SK-N-SH (cell line): ENCODE results near the gene RTF2. TPM values are rescaled to one million over a fixed set of nuclear protein-coding genes. Genes with fewer than 3 reads are reported as not detected.

Experiments used
- CTCF ChIA-PET: fragments of 300-600, 350-600 bp; formaldehyde crosslinking; extraction: SDS; loops from one replicate; lab custom pipeline; 2021; lab: Yijun Ruan, JAX
- POLR2A ChIA-PET: fragments of 350-600 bp; sonication (Branson Sonifier 250); formaldehyde crosslinking; extraction: SDS; loops from one replicate; lab custom pipeline; 2020; ENCODE audit warnings: antibody characterized with exemption, inconsistent platforms; lab: Yijun Ruan, JAX
- DNase-seq: peaks from one replicate; pipeline ENCODE4 v3.0.0; 2012
- H2AFZ ChIP-seq: fragments of 200-600 bp; sonication (generic); 2 replicates; pipeline ENCODE4 v1.8.1; 2016; ENCODE audit warnings: antibody characterized with exemption, mild to moderate bottlenecking, low read depth
- H3F3A ChIP-seq: fragments of 200-600 bp; sonication (generic); replicated peaks from 2 replicates; pipeline ENCODE3; 2016; ENCODE audit warnings: antibody characterized with exemption, mild to moderate bottlenecking; ENCODE audit not compliant: insufficient read depth
- H3K27ac ChIP-seq, 2 experiments: fragments of 200-500 bp in 1 of 2; fragments of 200-600 bp in 1 of 2; sonication (Bioruptor generic) in 1 of 2; sonication (generic), shearing (Covaris generic) in 1 of 2; 2 replicates each; pipeline versions ENCODE4 v1.5.1 to v1.6.1; 2014 to 2016; ENCODE audit warnings: low read depth in 2 of 2, inconsistent platforms in 1 of 2, low read length in 1 of 2, mild to moderate bottlenecking in 1 of 2, mixed read lengths in 1 of 2
- H3K27me3 ChIP-seq: fragments of 200-600 bp; sonication (generic), shearing (Covaris generic); 2 replicates; pipeline ENCODE4 v1.6.1; 2016; ENCODE audit warnings: mixed run types; ENCODE audit not compliant: insufficient read depth
- H3K36me3 ChIP-seq, 2 experiments: fragments of 200-500 bp in 1 of 2; fragments of 200-600 bp in 1 of 2; sonication (Bioruptor generic) in 1 of 2; sonication (generic) in 1 of 2; replicated peaks in 1 of 2; 2 replicates each; pipeline versions ENCODE3 to v1.5.1; 2014 to 2016; ENCODE audit warnings: low read length in 1 of 2, mild to moderate bottlenecking in 1 of 2; ENCODE audit not compliant: insufficient read depth in 2 of 2, control insufficient read depth in 1 of 2
- H3K4me1 ChIP-seq, 2 experiments: fragments of 200-500 bp in 1 of 2; fragments of 200-600 bp in 1 of 2; sonication (Bioruptor generic) in 1 of 2; sonication (generic), shearing (Covaris generic) in 1 of 2; 2 replicates each; pipeline versions ENCODE4 v1.5.1 to v1.6.1; 2014 to 2016; ENCODE audit warnings: low read depth in 1 of 2, low read length in 1 of 2, mixed run types in 1 of 2; ENCODE audit not compliant: insufficient read depth in 2 of 2, control insufficient read depth in 1 of 2
- H3K4me2 ChIP-seq: fragments of 200-600 bp; sonication (generic), shearing (Covaris generic); 2 replicates; pipeline ENCODE4 v1.6.1; 2017; ENCODE audit warnings: mixed run types
- H3K4me3 ChIP-seq, 2 experiments: fragments of 200-500 bp in 1 of 2; fragments of 200-600 bp in 1 of 2; sonication (Bioruptor generic) in 1 of 2; sonication (generic), shearing (Covaris generic) in 1 of 2; 2 replicates each; pipeline versions ENCODE4 v1.5.1 to v1.8.1; 2014 to 2016; ENCODE audit warnings: low read depth in 2 of 2, inconsistent platforms in 1 of 2, low read length in 1 of 2, mild to moderate bottlenecking in 1 of 2, mixed read lengths in 1 of 2, moderate library complexity in 1 of 2
- H3K79me2 ChIP-seq: fragments of 200-600 bp; sonication (generic); 2 replicates; pipeline ENCODE4 v1.8.1; 2017; ENCODE audit warnings: mild to moderate bottlenecking; ENCODE audit not compliant: insufficient read depth
- H3K9ac ChIP-seq: fragments of 200-600 bp; sonication (generic); 2 replicates; pipeline ENCODE4 v1.6.1; 2017; ENCODE audit warnings: mixed run types
- H3K9me2 ChIP-seq: fragments of 200-600 bp; sonication (generic); 2 replicates; pipeline ENCODE4 v1.6.1; 2017; ENCODE audit warnings: mixed run types
- H3K9me3 ChIP-seq: fragments of 200-600 bp; sonication (generic); 2 replicates; pipeline ENCODE4 v1.6.1; 2017; ENCODE audit warnings: mixed run types, mild to moderate bottlenecking, moderate library complexity
- H4K20me1 ChIP-seq: fragments of 200-600 bp; sonication (generic); 2 replicates; pipeline ENCODE4 v1.6.1; 2017; ENCODE audit warnings: mild to moderate bottlenecking, mixed run types; ENCODE audit not compliant: insufficient read depth
- CHD2 ChIP-seq: fragments of 150-350 bp; IDR thresholded peaks from 2 replicates; pipeline ENCODE4 v1.6.1; 2018; ENCODE audit warnings: low read length; ENCODE audit not compliant: partially characterized antibody
- ELF1 ChIP-seq: IDR thresholded peaks from 2 replicates; pipeline ENCODE4 v1.4.0; 2012
- FOSL2 ChIP-seq: IDR thresholded peaks from 2 replicates; pipeline ENCODE4 v1.4.0; 2012; ENCODE audit warnings: low read depth, mild to moderate bottlenecking, moderate library complexity, borderline replicate concordance
- GABPA ChIP-seq: IDR thresholded peaks from 2 replicates; pipeline ENCODE4 v1.4.0; 2012; ENCODE audit warnings: low read depth, mild to moderate bottlenecking
- GATA2 ChIP-seq: sonication (generic); formaldehyde crosslinking; IDR thresholded peaks from 2 replicates; pipeline ENCODE4 v1.5.0; 2020; ENCODE audit warnings: mild to moderate bottlenecking, missing genetic modification reagents
- JUND ChIP-seq: IDR thresholded peaks from 2 replicates; pipeline ENCODE4 v1.4.0; 2012
- MEF2A ChIP-seq: IDR thresholded peaks from 2 replicates; pipeline ENCODE4 v1.4.0; 2012; ENCODE audit warnings: low read depth, borderline replicate concordance
- NFIC ChIP-seq: IDR thresholded peaks from 2 replicates; pipeline ENCODE4 v1.4.0; 2012; ENCODE audit warnings: borderline replicate concordance
- NRF1 ChIP-seq: IDR thresholded peaks from 2 replicates; pipeline ENCODE4 v1.6.1; 2012; ENCODE audit warnings: low read depth, mild to moderate bottlenecking, low read length
- POLR2AphosphoS5 ChIP-seq: IDR thresholded peaks from 2 replicates; pipeline ENCODE4 v1.6.1; 2012; ENCODE audit warnings: low read depth, low read length
- RFX5 ChIP-seq: IDR thresholded peaks from 2 replicates; pipeline ENCODE4 v1.6.1; 2012; ENCODE audit warnings: mild to moderate bottlenecking, improper control_type of control experiment, low read length
- SIN3A ChIP-seq: IDR thresholded peaks from 2 replicates; pipeline ENCODE4 v1.6.1; 2012; ENCODE audit warnings: low read depth, mild to moderate bottlenecking, low read length, moderate library complexity, borderline replicate concordance
- SMC3 ChIP-seq: IDR thresholded peaks from 2 replicates; pipeline ENCODE4 v1.6.1; 2012; ENCODE audit warnings: low read depth, low read length, improper control_type of control experiment
- TAF1 ChIP-seq: IDR thresholded peaks from 2 replicates; pipeline ENCODE4 v1.6.1; 2012; ENCODE audit warnings: low read depth, mild to moderate bottlenecking, low read length, moderate library complexity, borderline replicate concordance
- TCF12 ChIP-seq: IDR thresholded peaks from 2 replicates; pipeline ENCODE4 v1.4.0; 2012
- WGBS: methylation state at CpG from one replicate; pipeline ENCODE4 v1.1.6; 2017; ENCODE audit warnings: low lambda C conversion rate; 5-methylcytosine and 5-hydroxymethylcytosine counted together
- polyA plus RNA-seq, 3 experiments: library from polyadenylated mRNA; depleted of rRNA; stranded (reverse); fragments of >200 nt; gene quantifications; 2 replicates each; pipeline ENCODE4 v1.2.3, GENCODE V29; 2012
- TF ChIP-seq, protein P1 (sequence below): IDR thresholded peaks from 2 replicates; pipeline ENCODE4 v1.4.0; 2012; ENCODE audit warnings: low read depth, borderline replicate concordance
- TF ChIP-seq, protein P2 (sequence below): IDR thresholded peaks from 2 replicates; pipeline ENCODE4 v1.4.0; 2012; ENCODE audit warnings: low read depth, borderline replicate concordance
- TF ChIP-seq, protein P3 (sequence below): IDR thresholded peaks from 2 replicates; pipeline ENCODE4 v1.4.0; 2012; ENCODE audit warnings: low read depth
- TF ChIP-seq, protein P4 (sequence below): fragments of 150-350 bp; IDR thresholded peaks from 2 replicates; pipeline ENCODE4 v1.6.1; 2017; ENCODE audit warnings: antibody characterized with exemption, low read length, low read depth, borderline replicate concordance

RTF2 gene
- polyA plus RNA-seq, 1 of the 3 experiments (the other 2 are of a cell fraction) = 78.2 TPM

DNA sequence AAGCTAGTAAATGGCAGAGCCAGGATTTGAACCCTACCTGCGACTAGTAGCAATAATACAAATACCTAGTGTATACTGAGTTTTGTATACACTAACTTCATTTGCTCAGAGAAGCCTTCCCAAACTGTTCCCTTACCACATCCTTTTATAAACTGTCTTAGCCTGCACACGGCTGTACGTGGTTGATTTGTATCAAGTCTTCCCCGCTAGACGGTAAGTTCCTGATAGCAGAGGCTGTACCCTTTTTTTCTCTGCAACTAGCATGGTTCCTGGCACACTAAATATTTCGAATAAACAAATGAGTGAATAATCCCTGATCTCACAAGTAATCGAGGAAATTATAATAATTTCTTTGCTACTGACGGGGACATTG, 636 bp downstream of the RTF2 start:
- ChIA-PET CTCF (no interaction called here), POLR2A (no interaction called here)
- H2AFZ ChIP-seq = peak overlapping the region; percentile 75
- peaks cover 14 to 18% of the 10 kb centered on the region in 2 experiments for H3K36me3 ChIP-seq
- peak overlapping the region; percentile 82 for H3K4me2 ChIP-seq
- no peaks in the 10 kb centered on the region for H3F3A ChIP-seq
- H3K27me3 ChIP-seq = no peaks in the 10 kb centered on the region
- no peaks in the 10 kb centered on the region for H4K20me1 ChIP-seq
- peak overlapping the region; percentile 83 for H3K9ac ChIP-seq
- DNase-seq = no peak
- TF ChIP-seq, protein P1, sequence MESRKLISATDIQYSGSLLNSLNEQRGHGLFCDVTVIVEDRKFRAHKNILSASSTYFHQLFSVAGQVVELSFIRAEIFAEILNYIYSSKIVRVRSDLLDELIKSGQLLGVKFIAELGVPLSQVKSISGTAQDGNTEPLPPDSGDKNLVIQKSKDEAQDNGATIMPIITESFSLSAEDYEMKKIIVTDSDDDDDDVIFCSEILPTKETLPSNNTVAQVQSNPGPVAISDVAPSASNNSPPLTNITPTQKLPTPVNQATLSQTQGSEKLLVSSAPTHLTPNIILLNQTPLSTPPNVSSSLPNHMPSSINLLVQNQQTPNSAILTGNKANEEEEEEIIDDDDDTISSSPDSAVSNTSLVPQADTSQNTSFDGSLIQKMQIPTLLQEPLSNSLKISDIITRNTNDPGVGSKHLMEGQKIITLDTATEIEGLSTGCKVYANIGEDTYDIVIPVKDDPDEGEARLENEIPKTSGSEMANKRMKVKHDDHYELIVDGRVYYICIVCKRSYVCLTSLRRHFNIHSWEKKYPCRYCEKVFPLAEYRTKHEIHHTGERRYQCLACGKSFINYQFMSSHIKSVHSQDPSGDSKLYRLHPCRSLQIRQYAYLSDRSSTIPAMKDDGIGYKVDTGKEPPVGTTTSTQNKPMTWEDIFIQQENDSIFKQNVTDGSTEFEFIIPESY = no peak
- no peak for TF ChIP-seq POLR2AphosphoS5
- TF ChIP-seq, protein P2, sequence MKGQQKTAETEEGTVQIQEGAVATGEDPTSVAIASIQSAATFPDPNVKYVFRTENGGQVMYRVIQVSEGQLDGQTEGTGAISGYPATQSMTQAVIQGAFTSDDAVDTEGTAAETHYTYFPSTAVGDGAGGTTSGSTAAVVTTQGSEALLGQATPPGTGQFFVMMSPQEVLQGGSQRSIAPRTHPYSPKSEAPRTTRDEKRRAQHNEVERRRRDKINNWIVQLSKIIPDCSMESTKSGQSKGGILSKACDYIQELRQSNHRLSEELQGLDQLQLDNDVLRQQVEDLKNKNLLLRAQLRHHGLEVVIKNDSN = no peak
- no peak for TF ChIP-seq NRF1
- H3K79me2 ChIP-seq = peaks cover 56% of the 10 kb centered on the region
- peaks cover 4 to 10% of the 10 kb centered on the region in 2 experiments; a peak in 3 of 4 replicates for H3K4me1 ChIP-seq
- no peaks in the 10 kb centered on the region for H3K9me2 ChIP-seq
- peak overlapping the region; percentile 95 for H3K4me3 ChIP-seq
- H3K27ac ChIP-seq = peak overlapping the region in 1 of 2 experiments; percentile 76; a peak in 1 of 4 replicates
- 2% methylated on average over 8 of the region's 8 CpGs for WGBS
- H3K9me3 ChIP-seq = no peaks in the 10 kb centered on the region

DNA sequence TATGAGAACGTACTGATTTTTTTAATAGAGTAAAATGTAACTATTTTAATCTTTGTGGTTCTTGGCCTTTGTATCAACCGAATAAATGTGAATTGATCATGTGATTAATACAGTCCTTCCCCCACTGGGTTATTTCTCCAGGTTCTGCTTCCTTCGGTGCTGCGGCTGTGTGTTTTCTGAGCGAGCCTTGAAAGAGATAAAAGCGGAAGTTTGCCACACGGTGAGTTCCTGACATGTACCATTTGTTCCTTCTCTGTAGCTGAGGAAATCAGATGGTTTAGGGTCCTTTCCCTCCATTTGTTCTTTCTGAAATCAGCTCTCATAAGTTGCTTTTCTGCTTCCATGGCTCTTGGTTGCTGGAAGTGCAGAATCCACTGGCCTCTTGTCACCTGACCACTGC, 15.5 kb downstream of the RTF2 start:
- Histone ChIP-seq H4K20me1 (no peaks in the 10 kb centered on the region), H2AFZ (no peak overlapping the region), H3K4me3 (no peak overlapping the region), H3K36me3 (peaks cover 39 to 67% of the 10 kb centered on the region in 2 experiments), H3K4me2 (no peak overlapping the region), H3K9me3 (no peaks in the 10 kb centered on the region), H3K79me2 (peaks cover 8% of the 10 kb centered on the region; the same call in 1 of the 2 replicates), H3K4me1 (no peaks in the 10 kb centered on the region)
- CTCF ChIA-PET = interaction anchor here (2.0 kb wide), 1 partner anchor 67 kb away, joined by 4 read pairs; no protein-coding TSS in a partner anchor
- POLR2A ChIA-PET = no interaction called here
- DNase-seq = no peak
- TF ChIP-seq FOSL2 = no peak
- no peak for TF ChIP-seq GATA2 (CRISPR knock-in tag)
- TF ChIP-seq SIN3A = no peak
- no peak for TF ChIP-seq RFX5
- no peak for TF ChIP-seq JUND
- TF ChIP-seq, all 33 proteins: peak for 0
- no peak overlapping the region for H3K27ac ChIP-seq
- H3K9me2 ChIP-seq = no peaks in the 10 kb centered on the region
- no peak overlapping the region for H3K9ac ChIP-seq
- H3K27me3 ChIP-seq = no peaks in the 10 kb centered on the region
- 93% methylated on average over 7 of the region's 7 CpGs for WGBS
- H3F3A ChIP-seq = no peaks in the 10 kb centered on the region

DNA sequence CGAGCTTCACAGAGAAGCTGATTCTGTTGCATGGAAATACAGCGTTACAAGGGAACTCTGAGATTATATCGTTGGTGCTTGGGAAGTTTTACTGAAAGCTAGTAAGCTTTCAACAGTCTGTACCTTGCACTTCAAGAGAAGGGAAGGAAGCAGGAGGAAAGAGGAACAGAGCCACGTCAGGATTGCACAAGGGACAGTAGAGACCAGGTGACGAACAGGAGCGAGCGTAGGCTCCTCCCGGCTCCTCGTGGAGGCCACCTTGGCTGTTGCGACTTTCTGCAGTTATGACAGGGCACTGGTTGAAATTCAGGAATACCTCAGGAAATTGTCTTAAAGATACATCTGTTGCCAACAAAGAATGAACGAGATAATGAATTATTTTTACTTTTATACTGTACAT, 18.8 kb downstream of the RTF2 start:
- POLR2A ChIA-PET = no interaction called here
- CTCF ChIA-PET = no interaction called here
- Histone ChIP-seq H3K27ac (no peak overlapping the region), H3K9me2 (no peaks in the 10 kb centered on the region), H2AFZ (no peak overlapping the region), H3K27me3 (no peaks in the 10 kb centered on the region), H3K79me2 (peaks cover 14% of the 10 kb centered on the region; the same call in 1 of the 2 replicates), H3K4me1 (no peaks in the 10 kb centered on the region), H4K20me1 (0 out of 2 replicates have a peak, but pooled peaks cover 3% of the 10 kb centered on the region), H3K36me3 (peaks cover 32 to 63% of the 10 kb centered on the region in 2 experiments), H3F3A (no peaks in the 10 kb centered on the region), H3K9me3 (no peaks in the 10 kb centered on the region), H3K4me3 (no peak overlapping the region), H3K4me2 (no peak overlapping the region), H3K9ac (no peak overlapping the region)
- DNase-seq = no peak
- 94% methylated on average over 11 of the region's 11 CpGs for WGBS
- TF ChIP-seq, protein P3, sequence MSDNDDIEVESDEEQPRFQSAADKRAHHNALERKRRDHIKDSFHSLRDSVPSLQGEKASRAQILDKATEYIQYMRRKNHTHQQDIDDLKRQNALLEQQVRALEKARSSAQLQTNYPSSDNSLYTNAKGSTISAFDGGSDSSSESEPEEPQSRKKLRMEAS = no peak
- TF ChIP-seq SIN3A (no peak), GABPA (no peak), TAF1 (no peak), CHD2 (no peak), SMC3 (no peak), NRF1 (no peak), TCF12 (no peak), RFX5 (no peak), FOSL2 (no peak), ELF1 (no peak), MEF2A (no peak), NFIC (no peak)
- TF ChIP-seq, protein P4, sequence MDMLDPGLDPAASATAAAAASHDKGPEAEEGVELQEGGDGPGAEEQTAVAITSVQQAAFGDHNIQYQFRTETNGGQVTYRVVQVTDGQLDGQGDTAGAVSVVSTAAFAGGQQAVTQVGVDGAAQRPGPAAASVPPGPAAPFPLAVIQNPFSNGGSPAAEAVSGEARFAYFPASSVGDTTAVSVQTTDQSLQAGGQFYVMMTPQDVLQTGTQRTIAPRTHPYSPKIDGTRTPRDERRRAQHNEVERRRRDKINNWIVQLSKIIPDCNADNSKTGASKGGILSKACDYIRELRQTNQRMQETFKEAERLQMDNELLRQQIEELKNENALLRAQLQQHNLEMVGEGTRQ = no peak
